ENCODE data around the gene RENBP. TPM values are rescaled to one million over a fixed set of nuclear protein-coding genes. Genes with fewer than 3 reads are reported as not detected.
A peak's percentile ranks its signal among the peaks of the same experiment; 100 is the strongest.

Gene RENBP
- total RNA-seq, 4 donors from 2014 or later, result 4.6 to 13.1 (median 7.2) TPM; not detected in 1

DNA sequence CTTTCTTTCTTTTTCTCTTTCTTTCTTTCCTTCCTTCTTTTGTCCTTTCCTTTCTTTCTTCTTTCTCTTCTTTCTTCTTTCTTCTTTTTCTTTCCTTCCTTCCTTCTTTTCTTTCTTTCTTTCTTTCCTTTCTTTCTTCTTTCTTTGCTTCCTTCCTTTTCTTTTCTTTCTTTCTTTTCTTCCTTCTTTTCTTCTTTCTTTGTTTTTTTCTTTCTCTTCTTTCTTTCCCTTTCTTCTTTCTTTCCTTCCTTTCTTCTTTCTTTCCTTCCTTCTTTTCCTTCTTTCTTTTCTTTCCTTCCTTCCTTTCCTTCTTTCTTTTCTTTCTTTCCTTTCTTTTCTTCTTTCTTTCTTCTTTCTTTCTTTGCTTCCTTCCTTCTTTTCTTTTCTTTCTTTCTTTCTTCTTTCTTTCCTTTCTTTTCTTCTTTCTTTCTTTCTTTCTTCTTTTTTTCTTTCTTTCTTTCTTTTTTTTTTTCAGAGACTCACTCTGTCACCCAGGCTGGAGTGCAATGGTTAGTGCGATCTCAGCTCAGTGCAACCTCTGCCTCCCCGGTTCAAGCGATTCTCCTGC, 46.7 kb upstream of the RENBP start:
- in situ Hi-C loops (cut with MboI; ENCODE audit: low pct_ligation_motif_present in 1 of 4, low pct_unique_long_range_greater_than_20kb in 1 of 4, low sequenced_read_pairs in 3 of 4), result no loop called here
- WGBS, 2 donors (ENCODE audit: low coverage in 1 of 2), result 99% methylated on average over 3 of the region's 3 CpGs; no CpG with 5 or more reads in 1 of the 2 donors
- Histone ChIP-seq H3K9me3 (no peaks in the 10 kb centered on the region), H3K27ac (no peak overlapping the region), H3K36me3 (no peaks in the 10 kb centered on the region), H3K27me3 (no peaks in the 10 kb centered on the region), H3K4me3 (no peak overlapping the region), H3K4me1 (peaks cover 0 to 3% (median 2%) of the 10 kb centered on the region in 4 donors)
- DNase-seq, result no peak
- intact Hi-C loops (cut with DNase I; ENCODE audit: low total_unique reads), result no loop called here
- TF ChIP-seq, protein P1, sequence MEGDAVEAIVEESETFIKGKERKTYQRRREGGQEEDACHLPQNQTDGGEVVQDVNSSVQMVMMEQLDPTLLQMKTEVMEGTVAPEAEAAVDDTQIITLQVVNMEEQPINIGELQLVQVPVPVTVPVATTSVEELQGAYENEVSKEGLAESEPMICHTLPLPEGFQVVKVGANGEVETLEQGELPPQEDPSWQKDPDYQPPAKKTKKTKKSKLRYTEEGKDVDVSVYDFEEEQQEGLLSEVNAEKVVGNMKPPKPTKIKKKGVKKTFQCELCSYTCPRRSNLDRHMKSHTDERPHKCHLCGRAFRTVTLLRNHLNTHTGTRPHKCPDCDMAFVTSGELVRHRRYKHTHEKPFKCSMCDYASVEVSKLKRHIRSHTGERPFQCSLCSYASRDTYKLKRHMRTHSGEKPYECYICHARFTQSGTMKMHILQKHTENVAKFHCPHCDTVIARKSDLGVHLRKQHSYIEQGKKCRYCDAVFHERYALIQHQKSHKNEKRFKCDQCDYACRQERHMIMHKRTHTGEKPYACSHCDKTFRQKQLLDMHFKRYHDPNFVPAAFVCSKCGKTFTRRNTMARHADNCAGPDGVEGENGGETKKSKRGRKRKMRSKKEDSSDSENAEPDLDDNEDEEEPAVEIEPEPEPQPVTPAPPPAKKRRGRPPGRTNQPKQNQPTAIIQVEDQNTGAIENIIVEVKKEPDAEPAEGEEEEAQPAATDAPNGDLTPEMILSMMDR (IDR thresholded peaks at IDR 0.05), result no peak
- TF ChIP-seq POLR2AphosphoS5 (IDR thresholded peaks at IDR 0.05) (no peak), POLR2A (IDR thresholded peaks at IDR 0.05) (no peak), EP300 (IDR thresholded peaks at IDR 0.05; ENCODE audit: low read depth) (no peak)

DNA sequence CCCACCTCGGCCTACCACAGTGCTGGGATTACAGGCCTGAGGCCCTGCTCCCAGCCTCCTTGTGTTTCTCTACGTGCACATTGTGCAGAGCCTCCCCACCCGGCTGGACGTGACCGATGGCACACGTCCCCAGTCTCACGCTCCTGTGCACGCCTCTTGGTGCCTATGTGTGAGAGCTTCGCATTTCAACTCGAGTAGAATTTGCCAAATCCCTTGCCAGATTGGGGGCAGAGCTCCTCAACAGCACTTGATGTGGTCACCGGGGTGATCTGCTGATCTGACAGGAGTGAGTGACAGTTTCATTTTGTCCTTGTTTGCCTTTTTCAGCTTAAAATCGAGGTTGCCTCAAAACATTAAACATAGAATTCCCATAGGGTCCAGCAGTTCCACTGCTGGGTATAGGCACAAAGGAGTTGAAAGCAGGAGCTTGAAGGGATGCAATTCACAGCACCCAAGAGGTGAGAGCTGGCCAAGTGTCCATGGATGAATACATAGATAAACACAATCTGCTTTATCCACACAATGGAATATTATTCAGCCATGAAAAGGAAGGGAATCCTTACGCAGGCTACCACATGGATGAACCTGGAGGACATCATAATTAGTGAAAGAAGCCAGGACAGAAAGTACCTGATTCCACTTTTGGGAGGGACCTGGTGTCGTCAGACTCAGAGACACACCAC, 45.7 kb upstream of the RENBP start:
- 87 to 90% methylated on average over 2 to 14 of the region's 14 CpGs for WGBS, 2 donors (ENCODE audit: low coverage in 1 of 2)
- no peak for DNase-seq
- no peak overlapping the region for H3K27ac ChIP-seq
- intact Hi-C loops (cut with DNase I; ENCODE audit: low total_unique reads), result no loop called here
- in situ Hi-C loops (cut with MboI; ENCODE audit: low pct_ligation_motif_present in 1 of 4, low pct_unique_long_range_greater_than_20kb in 1 of 4, low sequenced_read_pairs in 3 of 4), result no loop called here
- H3K36me3 ChIP-seq, result no peaks in the 10 kb centered on the region
- peaks cover 0 to 10% (median 7%) of the 10 kb centered on the region in 4 donors for H3K4me1 ChIP-seq
- H3K4me3 ChIP-seq, result no peak overlapping the region
- TF ChIP-seq POLR2A (IDR thresholded peaks at IDR 0.05), result no peak
- no peaks in the 10 kb centered on the region for H3K27me3 ChIP-seq
- no peaks in the 10 kb centered on the region for H3K9me3 ChIP-seq

DNA sequence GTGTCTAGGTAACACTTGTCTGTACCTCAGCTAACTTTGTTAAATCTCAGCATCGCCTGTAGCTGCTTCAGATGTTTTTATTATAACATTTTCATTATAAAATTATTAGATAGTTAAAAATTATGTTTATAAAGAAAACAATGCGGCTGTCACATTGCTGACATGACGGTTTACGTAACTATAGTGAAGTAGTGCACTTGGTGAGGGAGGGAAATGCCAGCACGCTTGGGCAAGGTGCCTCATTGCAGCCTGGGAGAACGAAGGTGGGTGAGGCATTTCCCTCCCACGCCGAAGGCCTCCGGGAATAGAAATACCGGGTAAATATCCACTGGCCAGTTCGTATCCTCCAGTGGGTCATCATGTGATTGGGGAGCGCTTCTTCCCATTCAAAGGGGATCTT, 44.0 kb upstream of the RENBP start:
- no peak overlapping the region for H3K27ac ChIP-seq

DNA sequence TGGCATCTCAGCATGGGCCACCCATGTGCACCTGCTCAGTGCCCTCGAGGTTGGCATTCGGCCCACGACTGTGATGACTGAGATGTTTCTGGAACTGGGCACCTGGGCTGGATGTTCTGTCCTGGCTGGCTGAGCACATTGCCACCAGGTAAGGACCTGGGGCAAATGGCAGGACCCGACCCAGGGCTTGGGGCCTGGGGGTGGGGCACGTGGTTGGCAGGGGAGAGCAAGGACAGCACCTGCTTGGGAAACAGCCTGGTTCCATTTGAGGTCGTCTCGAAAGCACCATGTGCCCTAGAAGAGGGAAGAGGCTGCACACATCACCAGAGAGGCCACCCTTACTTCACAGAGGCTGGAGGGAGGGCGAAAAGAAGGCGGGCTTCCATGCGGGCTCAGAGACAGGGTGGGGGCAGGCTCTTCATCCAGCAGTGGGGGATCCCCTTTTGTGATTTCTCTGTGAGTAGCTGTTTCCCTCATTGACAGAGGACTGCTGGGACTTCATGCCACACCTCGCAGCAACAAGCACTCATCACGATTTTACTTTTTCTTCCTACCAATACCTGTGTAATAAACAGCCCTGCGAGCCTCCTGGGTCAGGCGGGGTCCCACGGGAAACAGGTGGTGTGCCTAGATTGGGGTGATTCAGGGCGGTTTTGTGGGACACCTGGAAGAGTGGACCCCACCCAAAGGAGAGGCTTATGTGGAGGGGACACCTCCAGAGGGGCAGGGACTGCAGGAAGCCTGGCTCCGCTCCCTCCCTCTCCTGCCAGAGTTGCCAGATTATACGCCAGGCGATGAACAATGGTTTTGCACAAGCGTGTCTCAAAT, 40.1 kb upstream of the RENBP start:
- WGBS, 2 donors (ENCODE audit: low coverage in 1 of 2), result 69% methylated on average over 20 of the region's 20 CpGs; no CpG with 5 or more reads in 1 of the 2 donors
- Histone ChIP-seq H3K4me3 (no peak overlapping the region), H3K27me3 (no peaks in the 10 kb centered on the region), H3K9me3 (no peaks in the 10 kb centered on the region), H3K27ac (peak overlapping the region; percentile 79 to 84 (median 81)), H3K4me1 (peaks cover 0 to 16% (median 10%) of the 10 kb centered on the region in 4 donors), H3K36me3 (no peaks in the 10 kb centered on the region)
- in situ Hi-C loops (cut with MboI; ENCODE audit: low pct_ligation_motif_present in 1 of 4, low pct_unique_long_range_greater_than_20kb in 1 of 4, low sequenced_read_pairs in 3 of 4) (no loop called here), intact Hi-C loops (cut with DNase I; ENCODE audit: low total_unique reads) (no loop called here)
- TF ChIP-seq, protein P1 (IDR thresholded peaks at IDR 0.05), result no peak
- TF ChIP-seq EP300 (IDR thresholded peaks at IDR 0.05; ENCODE audit: low read depth) (no peak), POLR2AphosphoS5 (IDR thresholded peaks at IDR 0.05) (no peak), POLR2A (IDR thresholded peaks at IDR 0.05) (no peak)
- DNase-seq, result no peak

More for the DNA sequence above, 44.0 kb upstream of the RENBP start:
- 85% methylated on average over 12 of the region's 12 CpGs; no CpG with 5 or more reads in 1 of the 2 donors for WGBS, 2 donors (ENCODE audit: low coverage in 1 of 2)
- in situ Hi-C loops (cut with MboI; ENCODE audit: low pct_ligation_motif_present in 1 of 4, low pct_unique_long_range_greater_than_20kb in 1 of 4, low sequenced_read_pairs in 3 of 4) (no loop called here), intact Hi-C loops (cut with DNase I; ENCODE audit: low total_unique reads) (no loop called here)
- no peak for DNase-seq
- Histone ChIP-seq H3K4me3 (no peak overlapping the region), H3K4me1 (peaks cover 0 to 16% (median 10%) of the 10 kb centered on the region in 4 donors), H3K36me3 (no peaks in the 10 kb centered on the region), H3K27me3 (no peaks in the 10 kb centered on the region), H3K9me3 (no peaks in the 10 kb centered on the region)
- TF ChIP-seq POLR2A (IDR thresholded peaks at IDR 0.05), result no peak
- TF ChIP-seq POLR2AphosphoS5 (IDR thresholded peaks at IDR 0.05), result no peak
- TF ChIP-seq EP300 (IDR thresholded peaks at IDR 0.05; ENCODE audit: low read depth), result no peak
- TF ChIP-seq, protein P1 (IDR thresholded peaks at IDR 0.05), result no peak
